LNCAP (cell line): ENCODE measurements around the gene GREM2.

Source experiments
- CTCF ChIP-seq: fragments of 450-650 bp; IDR thresholded peaks from 2 replicates; pipeline ENCODE4 v1.5.1; 2017; ENCODE audit warnings: mild to moderate bottlenecking

GREM2 gene

GRCh38 chr1:240508201-240508600 lies 103.8 kb downstream of the GREM2 start:
- no peak for TF ChIP-seq CTCF

GRCh38 chr1:240506176-240506575 lies 105.8 kb downstream of the GREM2 start:
- TF ChIP-seq CTCF = no peak

- no peak for TF ChIP-seq CTCF
These were observed 108.4 kb downstream of the GREM2 start for GRCh38 chr1:240503558-240503957.

GRCh38 chr1:240503036-240503435 lies 108.9 kb downstream of the GREM2 start:
- TF ChIP-seq CTCF = no peak

GRCh38 chr1:240501115-240501514 lies 110.8 kb downstream of the GREM2 start:
- no peak for TF ChIP-seq CTCF

- no peak for TF ChIP-seq CTCF
These were observed 111.3 kb downstream of the GREM2 start for GRCh38 chr1:240500647-240501046.

- TF ChIP-seq CTCF = no peak
These were observed 112.9 kb downstream of the GREM2 start for GRCh38 chr1:240499012-240499411.

GRCh38 chr1:240498335-240498734 lies 113.6 kb downstream of the GREM2 start:
- TF ChIP-seq CTCF = no peak
